Stomach (tissue), 9 donors: ENCODE results near the gene MARCHF11. TPM values are rescaled to one million over a fixed set of nuclear protein-coding genes. Genes with fewer than 3 reads are reported as not detected.

Experiments
- DNase-seq, 2 donors: peaks; one replicate each; pipeline versions ENCODE4 v3.0.0 to v3.0.0-alpha.2; 2013 to 2019
- H3K27ac ChIP-seq, 5 donors: fragments of 200-600 bp in 4 of 5; sonication (generic) in 4 of 5; one replicate each; pipeline ENCODE4 v1.5.1; 2013 to 2019; ENCODE audit warnings: mild to moderate bottlenecking in 1 of 5, moderate library complexity in 1 of 5
- H3K27me3 ChIP-seq, 3 donors: fragments of 200-600 bp; sonication (generic); one replicate each; pipeline ENCODE4 v1.5.1; 2017 to 2019; ENCODE audit warnings: mixed run types in 1 of 3
- H3K36me3 ChIP-seq, 4 donors: fragments of 200-600 bp; sonication (generic); 1 replicate in 3 of 4; 2 replicates in 1 of 4; pipeline ENCODE4 v1.5.1; 2016 to 2019
- H3K4me1 ChIP-seq, 4 donors: fragments of 200-600 bp; sonication (generic); one replicate each; pipeline ENCODE4 v1.5.1; 2016 to 2019
- H3K4me3 ChIP-seq, 4 donors: fragments of 200-600 bp; sonication (generic) in 3 of 4; one replicate each; pipeline ENCODE4 v1.5.1; 2016 to 2019; ENCODE audit warnings: mild to moderate bottlenecking in 1 of 4
- H3K9me3 ChIP-seq, 4 donors: fragments of 200-600 bp; sonication (generic); one replicate each; pipeline ENCODE4 v1.5.1; 2016 to 2019
- EP300 ChIP-seq: sonication (generic); formaldehyde crosslinking; IDR thresholded peaks from one replicate; pipeline ENCODE4 v1.6.1; 2017; ENCODE audit warnings: antibody characterized with exemption
- POLR2A ChIP-seq, 4 donors: fragments of 450-650 bp; IDR thresholded peaks; one replicate each; pipeline ENCODE4 v1.6.1; 2016; ENCODE audit warnings: antibody characterized with exemption in 4 of 4, control low read depth in 2 of 4, mild to moderate bottlenecking in 1 of 4, moderate library complexity in 1 of 4
- POLR2AphosphoS5 ChIP-seq, 3 donors: sonication (generic); formaldehyde crosslinking; IDR thresholded peaks; one replicate each; pipeline ENCODE4 v1.6.1; 2016; ENCODE audit warnings: antibody characterized with exemption in 3 of 3
- WGBS, 5 donors: extraction: QIAGEN DNeasy Blood & Tissue Kit in 3 of 5; methylation state at CpG; one replicate each; pipeline versions ENCODE4 v1.1.5 to v1.1.7; 2013 to 2018; 5-methylcytosine and 5-hydroxymethylcytosine counted together
- intact Hi-C: fragments of 100-400 bp; cut with DNase I; formaldehyde crosslinking; loops from one replicate; pipeline ENCODE4 v1.15.1; 2023; ENCODE audit warnings: low total_unique reads
- polyA plus RNA-seq, 3 donors: library from polyadenylated mRNA; stranded (reverse); fragments of 200-250 nt; gene quantifications; one replicate each; pipeline ENCODE4 v1.2.3, GENCODE V29; 2013
- total RNA-seq, 5 donors: library from RNA; depleted of rRNA; stranded (reverse); fragments of >200 nt; gene quantifications; one replicate each; pipeline versions ENCODE4 v1.1.0 to v1.2.3, GENCODE V29; 2014 to 2016
- TF ChIP-seq, protein P1 (sequence below), 7 experiments: fragments of 450-650 bp in 4 of 7; fragments of 200-600 bp in 3 of 7; sonication (generic) in 3 of 7; IDR thresholded peaks; one replicate each; pipeline ENCODE4 v1.5.1; 2016 to 2019; ENCODE audit warnings: antibody characterized with exemption in 7 of 7, control low read depth in 2 of 7, mild to moderate bottlenecking in 1 of 7
- donor health status: healthy with polysubstance abuse.
- donor health status: Bipolar disorder and iron deficiency.
- donor health status: healthy.

The MARCHF11 gene
- total and polyA plus RNA-seq, 8 donors = not detected

DNA sequence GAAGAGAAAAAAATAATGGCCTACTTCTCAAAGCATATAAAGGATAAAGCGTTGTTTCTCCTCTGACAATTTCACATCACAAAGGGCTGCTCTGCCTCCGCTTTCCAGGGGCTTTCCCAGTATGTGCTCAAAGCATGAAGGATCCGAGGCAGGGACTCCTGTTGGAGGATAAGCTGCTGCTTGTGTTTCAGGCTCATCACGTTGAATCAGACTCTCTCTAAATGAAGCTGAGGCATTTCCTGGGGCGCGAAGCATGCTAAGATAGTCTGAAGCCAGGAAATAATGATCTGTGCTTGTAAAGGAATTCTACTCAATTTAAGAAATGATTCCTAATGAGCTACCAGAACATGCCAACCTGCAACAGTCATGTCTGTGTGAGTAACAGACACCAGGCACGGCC is 97.5 kb downstream of the MARCHF11 start:
- Histone ChIP-seq H3K9me3 (no peaks in the 10 kb centered on the region), H3K4me3 (no peak overlapping the region), H3K27me3 (no peaks in the 10 kb centered on the region), H3K36me3 (no peaks in the 10 kb centered on the region), H3K27ac (no peak overlapping the region), H3K4me1 (no peaks in the 10 kb centered on the region)
- intact Hi-C loops = no loop called here
- no peak for TF ChIP-seq POLR2A (IDR thresholded peaks at IDR 0.05)
- DNase-seq = no peak
- WGBS, 5 donors = 64 to 70% (median 68%) methylated on average over 7 of the region's 7 CpGs

DNA sequence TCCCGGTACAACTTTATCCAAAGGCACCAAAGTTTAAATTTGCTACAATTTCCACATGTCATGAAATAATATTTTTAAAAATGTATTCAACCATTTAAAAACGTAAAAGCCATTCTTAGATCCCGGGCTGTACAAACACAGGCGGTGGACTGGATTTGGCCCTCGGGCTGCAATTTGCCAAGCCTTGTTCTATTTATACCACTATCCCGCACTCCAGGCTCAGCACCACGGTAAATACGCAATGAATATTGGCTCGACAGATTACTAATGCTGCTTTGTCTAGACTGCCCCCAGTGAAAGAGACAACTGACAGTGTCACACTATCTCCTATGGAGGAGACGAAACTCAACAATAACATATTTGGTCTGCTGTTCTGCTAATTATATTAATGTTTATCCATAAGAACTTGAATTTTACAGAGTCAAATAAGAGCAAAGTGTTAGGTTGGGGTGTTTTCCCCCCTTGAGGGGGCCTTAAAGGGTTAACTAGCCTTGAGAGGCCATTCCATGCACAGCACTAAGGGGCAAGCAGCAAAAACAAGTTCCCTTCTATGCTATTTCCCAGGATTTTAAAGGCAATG is 98.1 kb downstream of the MARCHF11 start:
- Histone ChIP-seq H3K9me3 (no peaks in the 10 kb centered on the region), H3K36me3 (no peaks in the 10 kb centered on the region), H3K4me1 (no peaks in the 10 kb centered on the region), H3K4me3 (no peak overlapping the region), H3K27me3 (no peaks in the 10 kb centered on the region), H3K27ac (no peak overlapping the region)
- intact Hi-C loops = no loop called here
- DNase-seq = no peak
- 77 to 86% (median 80%) methylated on average over 10 of the region's 10 CpGs for WGBS, 5 donors
- TF ChIP-seq, protein P1, sequence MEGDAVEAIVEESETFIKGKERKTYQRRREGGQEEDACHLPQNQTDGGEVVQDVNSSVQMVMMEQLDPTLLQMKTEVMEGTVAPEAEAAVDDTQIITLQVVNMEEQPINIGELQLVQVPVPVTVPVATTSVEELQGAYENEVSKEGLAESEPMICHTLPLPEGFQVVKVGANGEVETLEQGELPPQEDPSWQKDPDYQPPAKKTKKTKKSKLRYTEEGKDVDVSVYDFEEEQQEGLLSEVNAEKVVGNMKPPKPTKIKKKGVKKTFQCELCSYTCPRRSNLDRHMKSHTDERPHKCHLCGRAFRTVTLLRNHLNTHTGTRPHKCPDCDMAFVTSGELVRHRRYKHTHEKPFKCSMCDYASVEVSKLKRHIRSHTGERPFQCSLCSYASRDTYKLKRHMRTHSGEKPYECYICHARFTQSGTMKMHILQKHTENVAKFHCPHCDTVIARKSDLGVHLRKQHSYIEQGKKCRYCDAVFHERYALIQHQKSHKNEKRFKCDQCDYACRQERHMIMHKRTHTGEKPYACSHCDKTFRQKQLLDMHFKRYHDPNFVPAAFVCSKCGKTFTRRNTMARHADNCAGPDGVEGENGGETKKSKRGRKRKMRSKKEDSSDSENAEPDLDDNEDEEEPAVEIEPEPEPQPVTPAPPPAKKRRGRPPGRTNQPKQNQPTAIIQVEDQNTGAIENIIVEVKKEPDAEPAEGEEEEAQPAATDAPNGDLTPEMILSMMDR (IDR thresholded peaks at IDR 0.05) = no peak
- TF ChIP-seq POLR2AphosphoS5 (IDR thresholded peaks at IDR 0.05) = no peak
- TF ChIP-seq EP300 = no peak
- TF ChIP-seq POLR2A (IDR thresholded peaks at IDR 0.05) = no peak

DNA sequence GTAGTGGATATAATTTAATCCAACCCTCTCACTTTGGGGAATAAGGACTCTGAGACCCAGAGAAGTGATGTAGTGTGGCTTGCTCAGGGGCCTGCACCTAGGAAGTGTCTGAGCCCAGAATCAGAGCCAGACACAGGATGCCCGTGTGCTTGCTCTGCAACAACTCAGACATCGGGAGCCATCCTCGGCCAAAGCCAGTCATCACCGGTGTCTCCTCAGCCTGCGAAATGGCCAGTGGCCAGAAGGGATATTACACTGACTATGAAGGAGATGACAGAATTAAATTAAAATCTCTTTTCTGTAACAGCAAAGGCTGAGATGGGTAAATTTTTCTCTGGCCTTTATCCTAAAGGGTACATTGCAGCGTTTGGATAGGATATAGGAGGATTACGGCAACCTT is 102.9 kb downstream of the MARCHF11 start:
- H3K9me3 ChIP-seq = no peaks in the 10 kb centered on the region
- no peak for TF ChIP-seq EP300
- no peak for TF ChIP-seq POLR2AphosphoS5 (IDR thresholded peaks at IDR 0.05)
- TF ChIP-seq, protein P1 (IDR thresholded peaks at IDR 0.05) = no peak
- no peak for TF ChIP-seq POLR2A (IDR thresholded peaks at IDR 0.05)
- 82 to 94% (median 89%) methylated on average over 7 of the region's 7 CpGs for WGBS, 5 donors
- DNase-seq = no peak
- no peaks in the 10 kb centered on the region for H3K36me3 ChIP-seq
- no peaks in the 10 kb centered on the region for H3K4me1 ChIP-seq
- H3K27ac ChIP-seq = no peak overlapping the region
- H3K4me3 ChIP-seq = no peak overlapping the region
- intact Hi-C loops = no loop called here
- H3K27me3 ChIP-seq = no peaks in the 10 kb centered on the region

DNA sequence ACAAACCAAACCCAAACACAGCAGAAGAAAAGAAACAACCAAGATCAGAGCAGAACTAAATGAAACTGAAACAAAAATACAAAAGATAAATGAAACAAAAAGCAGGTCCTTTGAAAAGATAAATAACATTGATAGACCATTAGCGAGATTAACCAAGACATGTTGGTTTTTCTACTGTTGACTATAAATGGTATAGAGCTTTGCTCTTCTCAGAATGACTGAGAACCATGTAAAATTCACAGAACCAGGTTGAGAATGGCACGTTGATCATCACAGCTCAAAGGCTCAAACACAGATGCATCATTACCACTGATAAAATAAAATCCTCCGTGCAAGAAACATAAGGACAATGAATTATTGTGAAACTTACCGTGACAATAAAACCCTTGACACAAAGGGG is 105.2 kb downstream of the MARCHF11 start:
- DNase-seq = no peak
- no peak overlapping the region for H3K27ac ChIP-seq
- H3K36me3 ChIP-seq = no peaks in the 10 kb centered on the region
- TF ChIP-seq POLR2AphosphoS5 (IDR thresholded peaks at IDR 0.05) (no peak), EP300 (no peak), POLR2A (IDR thresholded peaks at IDR 0.05) (no peak)
- TF ChIP-seq, protein P1 (IDR thresholded peaks at IDR 0.05) = no peak
- no peaks in the 10 kb centered on the region for H3K27me3 ChIP-seq
- 63 to 75% (median 66%) methylated on average over 4 of the region's 4 CpGs for WGBS, 5 donors
- no peaks in the 10 kb centered on the region for H3K9me3 ChIP-seq
- H3K4me3 ChIP-seq = no peak overlapping the region
- intact Hi-C loops = no loop called here
- no peaks in the 10 kb centered on the region for H3K4me1 ChIP-seq

DNA sequence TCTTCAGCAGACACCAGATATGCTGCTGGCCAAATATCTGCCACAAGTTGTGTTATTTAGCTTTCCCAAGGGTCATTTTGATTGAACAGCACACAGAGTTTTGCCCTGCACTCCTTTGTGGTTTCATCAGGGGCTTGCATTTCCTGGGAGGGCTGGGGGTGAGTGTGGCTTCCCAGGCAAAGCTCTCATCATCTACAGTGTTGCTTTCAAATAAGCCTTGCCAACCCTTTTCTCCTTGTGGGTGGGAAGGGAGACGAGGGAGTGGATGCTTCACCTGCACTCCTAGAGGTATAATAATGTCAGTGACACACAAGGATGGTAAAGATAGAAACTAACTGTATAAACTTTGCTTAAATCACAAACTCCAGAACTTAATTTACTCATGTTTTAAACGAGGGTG is 107.0 kb downstream of the MARCHF11 start:
- Histone ChIP-seq H3K9me3 (no peaks in the 10 kb centered on the region), H3K36me3 (no peaks in the 10 kb centered on the region), H3K4me3 (no peak overlapping the region), H3K27me3 (no peaks in the 10 kb centered on the region), H3K4me1 (no peaks in the 10 kb centered on the region), H3K27ac (no peak overlapping the region)
- TF ChIP-seq POLR2A (IDR thresholded peaks at IDR 0.05) = no peak
- 51 to 56% (median 52%) methylated on average over 2 of the region's 2 CpGs for WGBS, 5 donors
- intact Hi-C loops = no loop called here
- DNase-seq = no peak
